IPS DF 6.9 (cell line): ENCODE measurements around the gene SCGB2A2.

Experiments used
- DNase-seq: peaks from one replicate; pipeline ENCODE4 v3.0.0-alpha.2; 2013; ENCODE audit warnings: low read depth, low spot score
- H3K27ac ChIP-seq: one replicate; pipeline ENCODE4 v1.5.1; 2013; ENCODE audit warnings: low read length, control low read depth
- H3K27me3 ChIP-seq: 2 replicates; pipeline ENCODE4 v1.6.1; 2013; ENCODE audit warnings: mild to moderate bottlenecking, low read length; ENCODE audit not compliant: control insufficient read depth, insufficient read depth
- H3K36me3 ChIP-seq: 2 replicates; pipeline ENCODE4 v1.6.1; 2013; ENCODE audit warnings: low read length; ENCODE audit not compliant: control insufficient read depth, insufficient read depth
- H3K4me1 ChIP-seq: 2 replicates; pipeline ENCODE4 v1.6.1; 2013; ENCODE audit warnings: low read length; ENCODE audit not compliant: control insufficient read depth, insufficient read depth
- H3K4me3 ChIP-seq: 2 replicates; pipeline ENCODE4 v1.5.1; 2013; ENCODE audit warnings: mild to moderate bottlenecking, low read length
- H3K9me3 ChIP-seq: 2 replicates; pipeline ENCODE4 v1.6.1; 2013; ENCODE audit warnings: low read length, inconsistent platforms; ENCODE audit not compliant: control insufficient read depth, insufficient read depth
- WGBS: extraction: QIAGEN DNeasy Blood & Tissue Kit; methylation state at CpG from one replicate; pipeline ENCODE4 v1.1.7; 2013; ENCODE audit warnings: mixed read lengths, missing lambda C conversion rate; ENCODE audit not compliant: insufficient read length, insufficient coverage; 5-methylcytosine and 5-hydroxymethylcytosine counted together

SCGB2A2 gene

DNA sequence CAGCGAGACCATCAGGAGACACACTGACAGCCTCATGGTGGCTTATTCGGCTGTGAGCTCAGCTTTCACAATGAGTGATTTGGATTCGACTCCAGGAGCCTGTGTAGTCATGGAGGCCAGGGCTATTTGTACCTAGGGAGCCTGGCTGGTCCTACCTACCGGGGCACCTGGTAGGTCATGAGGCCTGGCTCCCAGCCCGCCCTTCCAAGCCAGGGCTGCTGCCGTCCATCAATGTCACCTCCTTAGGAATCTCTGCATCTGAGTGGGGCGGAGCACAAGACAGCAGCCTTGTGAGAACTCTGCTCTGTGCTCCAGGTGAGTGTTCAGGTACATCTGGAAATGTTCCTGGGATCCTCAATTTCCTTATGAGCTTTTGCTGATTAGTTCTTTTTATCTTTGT, 29.0 kb downstream of the SCGB2A2 start, which contains the start of gene SCGB1D4:
Gene SCGB1D4, minus strand, starts transcription at position 101 of the 400 bp plus-strand sequence. Its CDS starts 65 bp downstream, at position 36.
- no CpG with 5 or more reads among the region's 7 CpGs for WGBS

DNA sequence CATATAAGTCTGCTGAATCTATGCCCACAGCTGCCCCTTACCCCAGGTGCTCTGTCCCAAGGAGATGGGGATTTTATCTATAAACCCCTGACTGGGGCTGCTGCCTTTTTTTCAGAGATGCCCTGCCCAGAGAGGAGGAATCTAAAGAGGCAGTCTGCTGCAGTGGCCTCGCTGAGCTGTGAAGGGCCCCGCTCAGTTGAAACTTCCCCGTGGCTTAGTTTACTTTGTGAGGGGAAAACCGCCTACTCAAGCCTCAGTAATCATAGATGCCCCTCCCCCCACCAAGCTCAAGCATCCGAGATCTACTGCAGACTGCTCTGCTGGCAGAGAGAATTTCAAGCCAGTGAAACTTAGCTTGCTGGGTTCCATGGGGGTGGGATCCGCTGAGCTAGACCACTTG, 36.3 kb downstream of the SCGB2A2 start:
- no peaks in the 10 kb centered on the region for H3K36me3 ChIP-seq
- WGBS: no CpG with 5 or more reads among the region's 6 CpGs
- no peak overlapping the region for H3K4me3 ChIP-seq
- no peak overlapping the region for H3K27ac ChIP-seq
- H3K27me3 ChIP-seq: no peaks in the 10 kb centered on the region
- DNase-seq: no peak
- no peaks in the 10 kb centered on the region for H3K4me1 ChIP-seq
- H3K9me3 ChIP-seq: no peaks in the 10 kb centered on the region

More for the DNA sequence above, 29.0 kb downstream of the SCGB2A2 start, which contains the start of gene SCGB1D4:
- Histone ChIP-seq H3K27ac (no peak within 1 kb of the TSS), H3K36me3 (no peaks in the 10 kb centered on the region), H3K4me1 (no peaks in the 10 kb centered on the region), H3K4me3 (no peak within 1 kb of the TSS), H3K27me3 (no peaks in the 10 kb centered on the region), H3K9me3 (no peaks in the 10 kb centered on the region)
- DNase-seq: no peak

DNA sequence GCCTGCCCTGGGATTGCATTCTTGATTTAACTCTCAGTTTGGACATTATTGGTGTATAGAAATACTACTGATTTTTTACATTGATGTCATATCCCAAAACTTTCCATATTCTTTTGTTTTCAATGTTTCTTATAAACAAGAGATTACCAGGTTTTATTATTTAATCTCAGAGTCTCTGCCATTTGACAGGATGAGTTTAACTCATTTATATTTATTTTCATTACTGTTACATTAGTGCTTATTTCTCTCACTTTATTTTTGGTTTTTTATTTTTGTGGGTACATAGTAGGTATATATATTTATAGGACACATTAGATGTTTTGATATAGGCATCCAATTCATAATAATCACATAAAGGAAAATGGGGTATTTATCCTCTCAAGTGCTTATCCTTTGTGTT, 38.0 kb downstream of the SCGB2A2 start:
- Histone ChIP-seq H3K27ac (no peak overlapping the region), H3K36me3 (no peaks in the 10 kb centered on the region), H3K27me3 (no peaks in the 10 kb centered on the region), H3K4me1 (no peaks in the 10 kb centered on the region), H3K9me3 (no peaks in the 10 kb centered on the region), H3K4me3 (no peak overlapping the region)
- DNase-seq: no peak

GRCh38 chr11:62309991-62310390, 40.0 kb downstream of the SCGB2A2 start:
- Histone ChIP-seq H3K27ac (no peak overlapping the region), H3K36me3 (no peaks in the 10 kb centered on the region), H3K4me1 (no peaks in the 10 kb centered on the region), H3K9me3 (no peaks in the 10 kb centered on the region), H3K27me3 (no peaks in the 10 kb centered on the region), H3K4me3 (no peak overlapping the region)
- no peak for DNase-seq
- WGBS: no CpG with 5 or more reads among the region's 7 CpGs

DNA sequence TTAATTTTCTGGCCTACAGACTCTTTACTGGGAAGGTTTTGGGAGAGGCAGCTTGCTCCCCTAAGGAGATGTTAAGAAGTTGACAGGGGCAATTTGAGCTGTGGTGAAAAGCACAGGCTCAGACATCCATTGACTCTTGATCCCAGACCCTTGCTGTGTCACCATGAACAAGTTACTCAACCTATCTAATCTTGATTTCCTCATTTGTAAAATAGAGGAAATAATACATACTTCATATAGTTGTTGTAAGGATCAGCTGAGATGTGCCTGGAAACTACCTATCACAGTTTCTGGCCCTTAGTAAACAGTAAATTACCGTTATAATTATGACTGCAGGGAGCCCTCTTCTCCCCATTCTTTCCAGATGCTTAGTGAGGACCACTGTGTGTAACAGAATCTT, 45.5 kb downstream of the SCGB2A2 start:
- DNase-seq: no peak
- Histone ChIP-seq H3K9me3 (no peaks in the 10 kb centered on the region), H3K4me3 (no peak overlapping the region), H3K27me3 (no peaks in the 10 kb centered on the region), H3K27ac (no peak overlapping the region), H3K4me1 (no peaks in the 10 kb centered on the region), H3K36me3 (no peaks in the 10 kb centered on the region)
- WGBS: no CpG with 5 or more reads among the region's 1 CpG

DNA sequence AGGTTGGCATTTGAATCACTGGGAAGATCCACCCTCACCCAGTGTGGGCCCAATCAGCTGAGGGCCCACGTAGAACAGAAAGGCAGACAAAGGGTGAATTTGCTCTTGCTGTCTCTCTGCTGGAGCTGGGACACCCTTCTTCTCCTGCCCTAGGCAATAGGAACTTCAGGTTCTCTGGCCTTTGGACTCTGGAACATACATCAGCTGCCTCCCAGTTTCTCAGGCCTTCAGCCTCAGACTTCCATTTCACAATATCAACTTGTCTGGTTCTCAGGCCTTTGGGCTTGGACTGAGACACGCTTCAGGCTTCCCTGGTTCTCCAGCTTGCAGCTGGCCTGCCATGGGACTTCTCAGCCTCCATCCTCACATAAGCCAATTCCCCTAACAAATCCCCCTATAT, 52.6 kb downstream of the SCGB2A2 start:
- no CpG with 5 or more reads among the region's 2 CpGs for WGBS

More for the DNA sequence above, 52.6 kb downstream of the SCGB2A2 start:
- Histone ChIP-seq H3K4me1 (no peaks in the 10 kb centered on the region), H3K36me3 (no peaks in the 10 kb centered on the region), H3K27ac (no peak overlapping the region), H3K9me3 (no peaks in the 10 kb centered on the region), H3K27me3 (no peaks in the 10 kb centered on the region), H3K4me3 (no peak overlapping the region)
- DNase-seq: no peak
